Activated naive CD4-positive, alpha-beta T cell treated with Interleukin-2 at 50 U/mL for 16 hours (primary cell): Measurements from ENCODE around the gene RNF17.

Experiments used
- DNase-seq: peaks from one replicate; pipeline ENCODE4 v3.0.0-alpha.2; 2020

Gene RNF17

GRCh38 chr13:24863748-24864540 lies 100.0 kb downstream of the RNF17 start:
- no peak for DNase-seq

GRCh38 chr13:24864579-24864978 lies 100.6 kb downstream of the RNF17 start:
- DNase-seq: no peak

DNA sequence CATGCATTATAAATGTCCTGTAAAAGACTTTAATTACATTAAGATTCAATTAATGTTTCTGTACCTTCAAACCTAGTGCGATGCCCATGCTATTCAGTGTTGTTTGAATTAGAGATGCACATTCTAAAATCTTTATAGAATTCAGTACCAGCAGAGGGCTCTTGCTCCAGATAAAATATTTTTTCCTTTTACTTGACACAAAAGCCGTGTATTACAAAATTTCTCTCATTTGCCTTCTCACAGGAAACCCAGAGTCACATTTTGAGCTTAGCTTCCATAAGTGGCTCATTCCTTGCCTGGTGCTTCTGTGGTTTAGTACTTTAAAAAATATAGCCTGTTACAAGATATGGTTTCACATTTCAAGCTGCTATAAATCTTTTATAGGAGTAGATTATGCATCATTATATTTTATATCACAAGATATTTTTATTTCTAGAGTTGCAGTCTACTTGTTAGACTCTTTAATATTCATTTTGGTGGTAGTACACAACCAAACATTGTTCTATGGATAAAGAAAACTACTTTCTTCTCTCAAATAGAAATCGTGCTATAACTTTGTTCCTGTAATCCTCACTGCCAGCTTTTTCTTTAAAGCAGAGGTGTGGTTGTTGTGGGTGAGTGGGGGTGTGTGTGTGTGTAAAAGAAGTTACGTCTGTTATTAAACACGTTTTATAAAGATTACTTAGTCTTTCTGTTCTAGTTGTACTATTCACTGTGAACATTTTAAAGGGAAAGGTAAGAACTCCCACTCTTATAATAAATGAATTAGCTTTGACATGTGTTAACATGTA lies 101.4 kb downstream of the RNF17 start:
- no peak for DNase-seq

DNA sequence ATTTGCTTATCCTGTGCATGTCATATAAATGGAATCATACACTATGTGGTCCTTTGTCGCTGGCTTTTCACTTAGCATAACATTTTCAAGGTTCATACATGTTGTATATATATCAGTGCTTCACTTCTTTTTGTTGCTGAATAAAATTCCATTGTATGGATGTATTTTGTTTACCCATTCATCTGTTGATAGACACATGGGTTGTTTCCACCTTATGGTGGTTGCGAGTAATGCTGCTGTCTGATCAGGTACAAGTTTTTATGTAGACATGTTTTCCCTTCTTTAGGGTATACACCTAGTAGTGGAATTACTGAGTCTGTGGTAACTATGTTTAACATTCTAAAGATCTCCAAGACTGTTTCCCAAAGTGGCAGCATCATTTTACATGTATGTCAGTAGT lies 102.5 kb downstream of the RNF17 start:
- DNase-seq: no peak

DNA sequence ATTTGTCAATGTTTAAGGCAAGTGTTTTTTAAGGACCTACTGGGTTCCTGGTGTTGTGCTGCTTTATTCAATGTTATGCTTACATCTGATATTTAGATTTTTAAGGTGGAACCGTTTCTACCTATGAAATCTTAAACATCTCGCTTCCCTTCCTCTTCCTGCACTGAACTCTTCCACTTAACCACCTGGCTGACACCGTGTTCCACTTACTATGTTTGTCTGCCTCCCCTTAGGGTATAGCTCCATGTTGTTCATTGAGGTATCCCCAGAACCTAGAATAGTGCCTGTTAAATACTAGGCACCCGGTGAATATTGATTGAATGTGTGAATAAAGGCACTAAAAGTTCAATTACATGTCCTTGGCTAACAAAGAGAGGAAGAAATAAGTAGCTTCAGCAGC lies 104.9 kb downstream of the RNF17 start:
- DNase-seq: no peak

DNA sequence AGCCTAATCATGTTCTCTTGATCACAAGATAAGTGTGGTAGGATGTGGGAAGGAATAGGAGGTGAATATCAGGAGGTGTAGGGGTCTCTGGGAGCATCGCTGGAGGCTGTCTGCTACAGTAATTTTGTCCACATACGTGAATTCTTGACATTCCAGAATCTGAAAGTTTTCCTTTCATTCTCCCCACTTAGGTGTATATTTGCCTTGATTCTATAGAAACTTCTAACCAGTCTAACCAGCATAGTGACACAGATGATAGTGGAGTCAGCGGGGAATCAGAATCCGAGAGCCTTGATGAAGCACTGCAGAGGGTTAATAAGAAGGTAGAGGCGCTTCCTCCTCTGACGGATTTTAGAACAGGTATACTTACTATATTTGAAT lies 106.4 kb downstream of the RNF17 start:
- DNase-seq: no peak

- DNase-seq: no peak
Measured at GRCh38 chr13:24875566-24875965, 111.6 kb downstream of the RNF17 start.

DNA sequence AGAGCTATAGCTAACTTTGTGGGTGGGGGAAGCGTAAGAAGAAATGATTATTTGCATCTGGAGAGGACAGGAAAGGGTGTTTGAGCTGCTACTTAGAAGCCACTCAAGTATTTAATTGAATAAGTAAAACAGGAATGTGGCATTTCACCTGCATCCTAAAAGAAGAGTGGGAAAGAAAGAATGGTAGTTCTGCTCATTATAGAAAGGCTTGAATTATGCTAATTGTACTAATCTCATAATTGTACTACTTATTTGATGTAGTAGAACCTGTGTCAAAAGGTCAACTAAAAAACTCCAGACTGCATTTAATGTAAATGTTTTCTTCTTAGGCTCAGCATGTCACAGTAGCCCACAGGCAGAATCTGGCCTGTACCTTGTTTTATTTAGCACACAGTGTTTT lies 113.6 kb downstream of the RNF17 start:
- DNase-seq: no peak

DNA sequence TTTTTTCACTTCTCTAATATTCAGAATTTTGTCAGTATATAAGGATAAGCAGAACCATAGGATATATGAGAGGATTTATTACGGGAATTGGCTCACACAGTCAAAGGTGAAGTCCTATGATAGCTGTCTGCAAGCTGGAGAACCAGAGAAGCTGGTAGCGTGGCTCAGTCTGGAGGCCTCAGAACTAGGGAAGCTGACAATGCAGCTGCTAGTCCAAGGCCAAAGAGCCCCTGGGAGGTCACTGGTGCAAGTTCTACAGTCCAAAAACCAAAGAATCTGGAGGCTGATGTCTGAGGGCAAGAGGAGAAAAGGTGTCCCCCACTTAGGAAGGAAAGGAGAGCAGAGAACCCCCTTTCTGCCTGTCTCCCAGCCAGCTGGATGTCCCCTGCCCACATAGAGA lies 114.4 kb downstream of the RNF17 start:
- DNase-seq: no peak

GRCh38 chr13:24882665-24883064 lies 118.7 kb downstream of the RNF17 start:
- DNase-seq: no peak

GRCh38 chr13:24887759-24888158 lies 123.8 kb downstream of the RNF17 start:
- DNase-seq: no peak

DNA sequence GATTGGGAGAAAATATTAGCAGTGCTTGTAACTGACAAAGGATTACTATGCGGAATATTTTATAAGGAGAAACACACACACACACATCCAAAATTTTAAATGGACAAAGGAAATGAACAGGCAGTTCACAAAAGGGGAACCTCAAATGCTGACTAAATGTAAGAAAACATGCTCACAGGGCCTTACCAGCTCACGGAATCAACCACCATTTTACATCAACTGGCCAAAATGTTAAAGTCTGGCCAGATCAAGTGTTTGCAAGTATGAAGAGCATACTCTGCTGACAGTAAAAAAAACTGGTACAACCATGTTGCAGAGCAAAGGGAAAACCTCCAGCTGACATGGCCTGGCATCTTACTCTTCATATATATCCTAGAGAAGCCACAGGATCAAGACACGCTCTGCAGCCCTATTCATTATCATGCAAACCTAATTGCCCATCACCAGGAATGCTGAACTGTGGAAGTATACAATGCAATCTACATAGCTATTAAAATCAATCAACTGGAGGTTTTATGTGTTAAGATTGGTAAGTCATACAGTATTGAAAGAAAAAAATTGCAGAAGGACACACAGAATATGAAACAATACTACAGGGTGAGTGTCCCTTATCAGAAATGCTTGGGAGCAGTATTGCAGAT lies 124.4 kb downstream of the RNF17 start:
- no peak for DNase-seq

DNA sequence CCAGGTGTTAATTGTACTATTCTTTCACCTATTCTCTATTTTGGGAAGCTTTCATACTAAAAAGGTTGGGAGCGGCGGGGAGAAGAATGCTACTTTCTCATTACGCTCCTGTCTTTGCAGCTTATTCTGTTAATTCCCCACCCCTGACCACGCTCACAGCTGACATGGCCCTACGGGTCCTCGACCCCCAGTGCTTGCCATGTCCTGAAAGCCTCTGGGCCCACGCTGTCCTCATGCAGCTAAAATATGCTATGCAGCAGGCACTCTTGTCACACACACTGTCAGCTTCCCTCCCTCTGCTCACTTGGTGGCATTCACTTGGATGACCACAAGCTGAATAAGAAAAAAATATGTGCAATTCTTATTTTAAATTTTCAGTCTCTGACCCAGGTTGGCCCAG lies 126.3 kb downstream of the RNF17 start:
- no peak for DNase-seq

DNA sequence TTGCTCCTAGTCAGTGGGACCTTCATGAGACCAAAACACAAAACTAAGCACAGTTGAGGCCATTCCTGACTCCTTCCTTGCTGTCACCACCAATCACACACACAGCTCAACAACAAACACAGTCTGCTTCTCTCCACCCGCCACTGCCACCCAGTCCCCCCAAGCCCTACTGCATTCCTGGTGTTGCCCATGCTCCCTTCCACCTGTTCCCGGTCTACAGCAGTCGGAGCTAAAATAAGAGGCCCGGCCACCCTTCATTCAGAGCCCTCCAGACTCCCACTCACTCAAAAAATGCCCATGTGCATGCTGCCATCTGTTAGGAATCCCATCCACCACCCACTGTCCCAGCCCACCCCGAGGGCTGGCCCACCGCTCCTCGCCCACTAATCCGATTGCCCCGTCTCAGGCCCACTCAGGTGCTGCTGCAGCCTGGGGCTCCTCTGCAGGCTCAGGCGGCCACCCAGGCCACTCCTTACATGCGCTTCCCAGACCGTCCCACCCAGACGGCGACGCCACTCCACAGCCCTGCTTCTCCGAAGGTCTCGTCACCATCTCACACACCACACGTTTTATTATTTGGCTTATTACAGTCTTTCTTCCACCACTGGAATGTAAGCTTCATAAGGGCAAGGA lies 127.6 kb downstream of the RNF17 start:
- no peak for DNase-seq

GRCh38 chr13:24892829-24893228 lies 128.9 kb downstream of the RNF17 start:
- DNase-seq: no peak

DNA sequence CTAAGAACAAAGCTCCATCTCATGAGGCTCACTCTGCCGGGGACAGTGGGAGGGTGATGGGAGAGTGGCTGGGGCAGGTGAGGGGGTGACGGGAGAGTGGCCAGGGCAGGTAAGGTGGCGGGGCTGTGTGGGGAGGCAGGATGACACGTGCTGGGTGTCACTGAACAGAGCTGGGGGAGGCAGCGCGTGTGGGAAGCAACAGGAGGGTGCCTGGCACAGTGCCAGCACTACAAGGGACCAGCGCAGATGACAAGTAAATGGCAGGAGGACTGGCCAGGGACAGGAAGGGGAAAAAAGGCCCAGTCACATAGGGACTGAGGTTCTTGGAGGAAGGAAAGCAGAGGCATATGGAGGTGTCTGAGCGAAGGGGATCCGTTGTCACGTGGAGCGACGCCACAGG lies 129.9 kb downstream of the RNF17 start:
- DNase-seq: no peak

- DNase-seq: no peak
Measured at GRCh38 chr13:24894277-24894971, 130.5 kb downstream of the RNF17 start.

DNA sequence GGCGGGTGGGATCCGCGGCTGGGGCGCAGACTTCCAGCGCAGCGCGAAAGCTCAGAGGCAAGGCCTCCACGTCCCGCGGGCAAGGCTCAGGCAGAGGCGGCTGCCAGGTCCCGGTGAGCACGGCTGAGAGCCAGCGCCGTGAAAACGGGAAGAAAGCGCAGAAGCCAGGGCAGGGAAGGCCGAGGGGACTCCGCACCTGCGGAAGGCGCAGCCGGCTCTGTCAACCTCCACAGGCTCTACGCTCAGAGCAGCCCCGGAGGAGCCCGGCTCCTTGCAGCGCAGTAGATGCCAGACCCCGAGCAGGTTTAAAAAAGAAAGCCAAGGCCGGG lies 131.0 kb downstream of the RNF17 start:
- no peak for DNase-seq

GRCh38 chr13:24896061-24896460 lies 132.1 kb downstream of the RNF17 start:
- DNase-seq: no peak

- no peak for DNase-seq
Measured at GRCh38 chr13:24897293-24897692, 133.3 kb downstream of the RNF17 start.

DNA sequence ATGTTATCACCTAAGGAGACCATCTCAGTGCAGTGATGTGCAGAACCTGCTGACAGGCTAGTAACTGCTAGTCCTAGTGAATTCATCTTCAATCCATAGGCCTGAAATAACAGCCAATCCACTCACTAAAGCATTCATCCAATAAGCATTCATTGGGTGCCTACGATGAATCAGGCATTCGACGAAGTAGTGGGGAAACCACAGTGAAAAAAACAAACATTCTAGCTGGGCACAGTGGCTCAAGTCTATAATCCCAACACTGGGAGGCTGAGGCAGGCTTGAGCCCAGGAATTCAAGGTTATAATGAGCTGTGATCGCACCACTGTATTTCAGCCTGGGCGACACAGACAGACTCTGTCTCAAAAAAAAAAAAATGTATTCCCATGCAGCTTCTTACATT lies 135.6 kb downstream of the RNF17 start:
- DNase-seq: no peak

DNA sequence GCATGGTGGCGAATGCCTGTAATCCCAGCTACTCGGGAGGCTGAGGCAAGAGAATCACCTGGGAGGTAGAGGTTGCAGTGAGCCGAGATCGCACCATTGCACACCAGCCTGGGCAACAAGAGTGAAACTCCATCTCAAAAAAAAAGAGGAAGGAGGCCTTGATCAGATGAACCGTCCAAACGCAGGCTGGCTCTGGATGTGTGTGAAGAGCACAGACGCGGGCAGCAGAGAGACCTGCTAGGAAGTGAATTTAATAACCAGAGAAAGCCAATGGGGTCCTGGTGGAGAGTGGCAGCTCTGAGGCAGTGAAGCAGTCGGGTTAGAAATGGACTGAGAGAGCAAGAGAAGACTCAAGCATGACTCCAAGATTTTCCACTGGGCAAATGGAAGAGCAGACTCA lies 136.5 kb downstream of the RNF17 start:
- no peak for DNase-seq

GRCh38 chr13:24905242-24905641 lies 141.3 kb downstream of the RNF17 start:
- DNase-seq: no peak
